GM23338 (cell line): Measurements from ENCODE around the gene PRCC. TPM values are rescaled to one million over a fixed set of nuclear protein-coding genes. Genes with fewer than 3 reads are reported as not detected.
A peak's percentile ranks its signal among the peaks of the same experiment; 100 is the strongest.

Experiments used
- ATAC-seq: fragments of 200-7000 bp; cut with Tn5 transposase; 3 replicates; pipeline ENCODE4 v1.9.1; 2020
- DNase-seq: peaks from one replicate; pipeline ENCODE4 v3.0.0-alpha.2; 2015; ENCODE audit warnings: low spot score
- H2AFZ ChIP-seq: fragments of 200-600 bp; sonication (generic); 2 replicates; pipeline ENCODE4 v1.8.0; 2016; ENCODE audit warnings: antibody characterized with exemption, mild to moderate bottlenecking, moderate library complexity
- H3F3A ChIP-seq: fragments of 200-600 bp; sonication (generic); replicated peaks from 2 replicates; pipeline ENCODE4 v1.8.0; 2017; ENCODE audit warnings: antibody characterized with exemption, mixed run types, low read depth
- H3K27ac ChIP-seq: fragments of 200-600 bp; sonication (generic); 2 replicates; pipeline ENCODE4 v1.6.1; 2016; ENCODE audit warnings: low read depth
- H3K27me3 ChIP-seq: fragments of 200-600 bp; sonication (generic); 2 replicates; pipeline ENCODE4 v1.8.0; 2016; ENCODE audit warnings: mild to moderate bottlenecking, mixed run types, moderate library complexity; ENCODE audit not compliant: insufficient read depth
- H3K36me3 ChIP-seq: fragments of 200-600 bp; sonication (generic); 2 replicates; pipeline ENCODE4 v1.8.0; 2016; ENCODE audit warnings: mild to moderate bottlenecking; ENCODE audit not compliant: insufficient read depth
- H3K4me1 ChIP-seq: fragments of 200-600 bp; sonication (generic); 2 replicates; pipeline ENCODE4 v1.8.0; 2016; ENCODE audit warnings: mild to moderate bottlenecking, moderate library complexity; ENCODE audit not compliant: insufficient read depth
- H3K4me2 ChIP-seq: fragments of 200-600 bp; sonication (generic); 2 replicates; pipeline ENCODE4 v1.7.1; 2017; ENCODE audit warnings: mixed run types
- H3K4me3 ChIP-seq: fragments of 200-600 bp; sonication (generic); 2 replicates; pipeline ENCODE4 v1.6.1; 2016; ENCODE audit warnings: mixed run types
- H3K79me2 ChIP-seq: fragments of 200-600 bp; sonication (generic); replicated peaks from 2 replicates; pipeline ENCODE4 v1.8.0; 2017; ENCODE audit warnings: mild to moderate bottlenecking; ENCODE audit not compliant: insufficient read depth
- H3K9me2 ChIP-seq: fragments of 200-600 bp; sonication (generic); 2 replicates; pipeline ENCODE4 v1.8.0; 2017; ENCODE audit not compliant: insufficient read depth
- H4K20me1 ChIP-seq: fragments of 200-600 bp; sonication (generic); replicated peaks from 2 replicates; pipeline ENCODE4 v1.8.0; 2017; ENCODE audit warnings: mild to moderate bottlenecking; ENCODE audit not compliant: insufficient read depth
- H3K27ac Mint-ChIP-seq: 2 replicates; pipeline ENCODE4 v1.8.0; 2020; ENCODE audit warnings: inconsistent platforms, mild to moderate bottlenecking, moderate library complexity, mixed read lengths
- H3K27me3 Mint-ChIP-seq: 3 replicates; pipeline ENCODE4 v1.8.0; 2022; ENCODE audit warnings: low read depth, mild to moderate bottlenecking, moderate library complexity, mixed read lengths, inconsistent platforms; ENCODE audit not compliant: insufficient read depth, poor library complexity
- H3K36me3 Mint-ChIP-seq: 3 replicates; pipeline ENCODE4 v1.8.0; 2021; ENCODE audit warnings: low read depth, mild to moderate bottlenecking, inconsistent platforms, moderate library complexity, mixed read lengths
- H3K4me1 Mint-ChIP-seq: 3 replicates; pipeline ENCODE4 v1.8.0; 2020; ENCODE audit warnings: mild to moderate bottlenecking, inconsistent platforms, mixed read lengths
- H3K4me3 Mint-ChIP-seq: 3 replicates; pipeline ENCODE4 v1.8.0; 2021; ENCODE audit warnings: moderate library complexity, mild to moderate bottlenecking, inconsistent platforms, mixed read lengths
- H3K9me3 Mint-ChIP-seq: 3 replicates; pipeline ENCODE4 v1.8.0; 2020; ENCODE audit warnings: moderate library complexity, mild to moderate bottlenecking, inconsistent platforms, mixed read lengths
- EZH2 ChIP-seq: fragments of 200-600 bp; sonication (generic); IDR thresholded peaks from one replicate; pipeline ENCODE4 v1.8.0; 2017; ENCODE audit warnings: antibody characterized with exemption, mild to moderate bottlenecking, low read depth; ENCODE audit not compliant: unreplicated experiment
- EZH2phosphoT487 ChIP-seq: fragments of 200-600 bp; sonication (generic); IDR thresholded peaks from one replicate; pipeline ENCODE4 v1.8.1; 2018; ENCODE audit warnings: antibody characterized with exemption; ENCODE audit not compliant: unreplicated experiment
- JUNB ChIP-seq: IDR thresholded peaks from one replicate; pipeline ENCODE4 v1.6.1; 2016; ENCODE audit warnings: antibody characterized with exemption; ENCODE audit not compliant: unreplicated experiment
- POLR2AphosphoS5 ChIP-seq: IDR thresholded peaks from 2 replicates; pipeline ENCODE4 v1.6.1; 2016; ENCODE audit warnings: antibody characterized with exemption, low read depth
- STAT1 ChIP-seq: IDR thresholded peaks from one replicate; pipeline ENCODE4 v1.6.1; 2016; ENCODE audit warnings: antibody characterized with exemption; ENCODE audit not compliant: unreplicated experiment
- ZNF114 ChIP-seq: fragments of 250-450 bp; sonication (Bioruptor Pico); IDR thresholded peaks from 2 replicates; pipeline ENCODE4 v1.5.0; 2020; ENCODE audit warnings: mild to moderate bottlenecking, moderate library complexity
- polyA plus RNA-seq: library from polyadenylated mRNA; unstranded; fragments of >200 nt; fragmentation: Nextera tagmentation; extraction: Ambion mirVana; gene quantifications from 2 replicates; pipeline ENCODE4 v1.2.1, GENCODE V29; 2016
- total RNA-seq: library from RNA; depleted of rRNA; stranded (reverse); fragments of >200 nt; shearing (Covaris generic); gene quantifications from 2 replicates; pipeline ENCODE4 v1.2.3, GENCODE V29; 2014
- TF ChIP-seq, protein P1 (sequence below), 2 experiments: fragments of 200-600 bp in 1 of 2; sonication (generic) in 1 of 2; conservative IDR thresholded peaks; 2 replicates each; pipeline versions ENCODE4 v1.5.1 to v1.6.1; 2016 to 2017; ENCODE audit warnings: antibody characterized with exemption in 2 of 2, low read depth in 2 of 2, mild to moderate bottlenecking in 2 of 2, moderate library complexity in 1 of 2
- TF ChIP-seq, protein P2 (sequence below): IDR thresholded peaks from 2 replicates; pipeline ENCODE4 v1.6.1; 2016; ENCODE audit warnings: antibody characterized with exemption
- TF ChIP-seq, protein P3 (sequence below): IDR thresholded peaks from one replicate; pipeline ENCODE4 v1.6.1; 2018; ENCODE audit warnings: antibody characterized with exemption; ENCODE audit not compliant: unreplicated experiment

Gene PRCC
- total and polyA plus RNA-seq, 2 experiments from 2014 or later, result 66.2 to 72.9 TPM

DNA sequence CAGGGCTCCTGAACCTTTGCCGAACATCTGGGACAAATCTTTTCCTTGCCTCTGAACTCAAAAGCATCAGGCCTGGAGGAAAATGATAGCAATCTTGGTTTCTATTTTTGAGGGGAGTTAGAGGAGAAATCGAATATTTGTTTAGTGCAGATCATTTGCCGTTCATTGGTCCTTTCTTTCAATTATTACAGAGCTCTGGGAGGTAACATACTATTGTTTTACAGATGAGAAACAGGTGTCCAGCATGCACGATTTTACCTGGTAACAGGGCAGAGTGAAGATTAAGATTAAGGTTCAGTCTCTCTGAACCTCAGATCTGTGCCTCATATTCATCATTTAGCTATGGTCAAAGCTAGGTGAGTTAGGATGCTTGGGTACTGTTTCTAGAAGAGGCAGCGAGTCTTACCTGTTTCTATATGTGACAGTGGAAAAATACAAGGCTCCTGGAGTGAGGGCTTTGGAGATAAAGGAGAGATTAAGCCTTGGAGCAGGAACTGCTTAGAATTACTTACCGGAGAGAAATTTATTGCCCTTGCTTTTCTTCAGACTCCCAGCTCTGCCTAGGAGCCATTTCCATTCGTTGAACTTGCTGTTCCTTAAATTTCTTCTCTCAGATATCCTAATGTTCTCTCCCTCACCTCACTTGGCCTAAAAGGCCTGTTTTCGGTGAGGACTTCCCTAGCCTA, 1.4 kb downstream of the PRCC start:
- H3K4me1 ChIP-seq, result peaks cover 32% of the 10 kb centered on the region
- H2AFZ ChIP-seq, result no peak overlapping the region
- no peaks in the 10 kb centered on the region for H3K27me3 ChIP-seq
- peak overlapping the region; percentile 71 for H3K4me3 ChIP-seq
- peak overlapping the region; percentile 99 for H3K4me2 ChIP-seq
- H3F3A ChIP-seq, result peaks cover 15% of the 10 kb centered on the region
- Mint-ChIP-seq H3K4me1 (peaks cover 37% of the 10 kb centered on the region), H3K27me3 (peaks cover 11% of the 10 kb centered on the region), H3K4me3 (no peak overlapping the region), H3K36me3 (peaks cover 40% of the 10 kb centered on the region), H3K9me3 (no peaks in the 10 kb centered on the region), H3K27ac (no peak overlapping the region; the same call in 1 of the 2 replicates)
- peaks cover 7% of the 10 kb centered on the region for H3K36me3 ChIP-seq
- no peaks in the 10 kb centered on the region for H3K9me2 ChIP-seq
- H3K27ac ChIP-seq, result no peak overlapping the region
- peaks cover 52% of the 10 kb centered on the region for H4K20me1 ChIP-seq
- ATAC-seq (no peak), DNase-seq (no peak)
- TF ChIP-seq EZH2 (no peak), EZH2phosphoT487 (no peak), ZNF114 (CRISPR knock-in tag) (no peak), POLR2AphosphoS5 (no peak), JUNB (no peak), STAT1 (no peak)
- TF ChIP-seq, protein P1, sequence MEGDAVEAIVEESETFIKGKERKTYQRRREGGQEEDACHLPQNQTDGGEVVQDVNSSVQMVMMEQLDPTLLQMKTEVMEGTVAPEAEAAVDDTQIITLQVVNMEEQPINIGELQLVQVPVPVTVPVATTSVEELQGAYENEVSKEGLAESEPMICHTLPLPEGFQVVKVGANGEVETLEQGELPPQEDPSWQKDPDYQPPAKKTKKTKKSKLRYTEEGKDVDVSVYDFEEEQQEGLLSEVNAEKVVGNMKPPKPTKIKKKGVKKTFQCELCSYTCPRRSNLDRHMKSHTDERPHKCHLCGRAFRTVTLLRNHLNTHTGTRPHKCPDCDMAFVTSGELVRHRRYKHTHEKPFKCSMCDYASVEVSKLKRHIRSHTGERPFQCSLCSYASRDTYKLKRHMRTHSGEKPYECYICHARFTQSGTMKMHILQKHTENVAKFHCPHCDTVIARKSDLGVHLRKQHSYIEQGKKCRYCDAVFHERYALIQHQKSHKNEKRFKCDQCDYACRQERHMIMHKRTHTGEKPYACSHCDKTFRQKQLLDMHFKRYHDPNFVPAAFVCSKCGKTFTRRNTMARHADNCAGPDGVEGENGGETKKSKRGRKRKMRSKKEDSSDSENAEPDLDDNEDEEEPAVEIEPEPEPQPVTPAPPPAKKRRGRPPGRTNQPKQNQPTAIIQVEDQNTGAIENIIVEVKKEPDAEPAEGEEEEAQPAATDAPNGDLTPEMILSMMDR (conservative IDR thresholded peaks at IDR 0.05; ENCODE audit: low read depth in 2 of 2), result no peak
- TF ChIP-seq, protein P2, sequence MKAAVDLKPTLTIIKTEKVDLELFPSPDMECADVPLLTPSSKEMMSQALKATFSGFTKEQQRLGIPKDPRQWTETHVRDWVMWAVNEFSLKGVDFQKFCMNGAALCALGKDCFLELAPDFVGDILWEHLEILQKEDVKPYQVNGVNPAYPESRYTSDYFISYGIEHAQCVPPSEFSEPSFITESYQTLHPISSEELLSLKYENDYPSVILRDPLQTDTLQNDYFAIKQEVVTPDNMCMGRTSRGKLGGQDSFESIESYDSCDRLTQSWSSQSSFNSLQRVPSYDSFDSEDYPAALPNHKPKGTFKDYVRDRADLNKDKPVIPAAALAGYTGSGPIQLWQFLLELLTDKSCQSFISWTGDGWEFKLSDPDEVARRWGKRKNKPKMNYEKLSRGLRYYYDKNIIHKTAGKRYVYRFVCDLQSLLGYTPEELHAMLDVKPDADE, result no peak
- TF ChIP-seq, protein P3, sequence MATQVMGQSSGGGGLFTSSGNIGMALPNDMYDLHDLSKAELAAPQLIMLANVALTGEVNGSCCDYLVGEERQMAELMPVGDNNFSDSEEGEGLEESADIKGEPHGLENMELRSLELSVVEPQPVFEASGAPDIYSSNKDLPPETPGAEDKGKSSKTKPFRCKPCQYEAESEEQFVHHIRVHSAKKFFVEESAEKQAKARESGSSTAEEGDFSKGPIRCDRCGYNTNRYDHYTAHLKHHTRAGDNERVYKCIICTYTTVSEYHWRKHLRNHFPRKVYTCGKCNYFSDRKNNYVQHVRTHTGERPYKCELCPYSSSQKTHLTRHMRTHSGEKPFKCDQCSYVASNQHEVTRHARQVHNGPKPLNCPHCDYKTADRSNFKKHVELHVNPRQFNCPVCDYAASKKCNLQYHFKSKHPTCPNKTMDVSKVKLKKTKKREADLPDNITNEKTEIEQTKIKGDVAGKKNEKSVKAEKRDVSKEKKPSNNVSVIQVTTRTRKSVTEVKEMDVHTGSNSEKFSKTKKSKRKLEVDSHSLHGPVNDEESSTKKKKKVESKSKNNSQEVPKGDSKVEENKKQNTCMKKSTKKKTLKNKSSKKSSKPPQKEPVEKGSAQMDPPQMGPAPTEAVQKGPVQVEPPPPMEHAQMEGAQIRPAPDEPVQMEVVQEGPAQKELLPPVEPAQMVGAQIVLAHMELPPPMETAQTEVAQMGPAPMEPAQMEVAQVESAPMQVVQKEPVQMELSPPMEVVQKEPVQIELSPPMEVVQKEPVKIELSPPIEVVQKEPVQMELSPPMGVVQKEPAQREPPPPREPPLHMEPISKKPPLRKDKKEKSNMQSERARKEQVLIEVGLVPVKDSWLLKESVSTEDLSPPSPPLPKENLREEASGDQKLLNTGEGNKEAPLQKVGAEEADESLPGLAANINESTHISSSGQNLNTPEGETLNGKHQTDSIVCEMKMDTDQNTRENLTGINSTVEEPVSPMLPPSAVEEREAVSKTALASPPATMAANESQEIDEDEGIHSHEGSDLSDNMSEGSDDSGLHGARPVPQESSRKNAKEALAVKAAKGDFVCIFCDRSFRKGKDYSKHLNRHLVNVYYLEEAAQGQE, result no peak
- H3K79me2 ChIP-seq, result peaks cover 66% of the 10 kb centered on the region
